ENCODE data around the gene KLHL17.

DNA sequence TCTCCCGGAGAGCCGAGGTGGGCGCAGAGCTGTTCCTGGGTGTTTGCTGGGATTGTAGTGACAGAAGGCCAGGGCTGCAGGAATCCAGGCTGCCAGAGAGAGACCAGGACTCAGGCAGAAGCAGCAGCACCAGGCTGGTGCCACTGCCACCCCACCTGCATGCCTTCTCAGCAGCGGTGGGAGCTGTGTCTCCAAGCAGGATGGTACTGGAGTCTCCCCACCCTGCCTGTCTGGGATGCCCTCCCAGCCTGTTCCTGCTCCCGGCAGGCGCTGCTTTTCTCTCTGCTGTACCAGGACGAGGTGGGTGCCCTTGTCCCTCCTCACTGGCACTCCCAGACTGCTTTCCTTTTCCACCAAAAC lies 44.0 kb downstream of the KLHL17 start:
- TF ChIP-seq CREB1 (IDR thresholded peaks at IDR 0.05; ENCODE audit: low read depth), result no peak
- TF ChIP-seq TCF12 (IDR thresholded peaks at IDR 0.05; ENCODE audit: low read depth), result no peak
- no peak for TF ChIP-seq EP300 (IDR thresholded peaks at IDR 0.05; ENCODE audit: borderline replicate concordance)

Measured in Ishikawa (cell line).